Glutamatergic neuron (in vitro differentiated cells): ENCODE measurements around the gene COBLL1. TPM values are rescaled to one million over a fixed set of nuclear protein-coding genes. Genes with fewer than 3 reads are reported as not detected.

Experiments used
- DNase-seq: peaks from one replicate; pipeline ENCODE4 v3.0.0; 2022
- H3K27ac Mint-ChIP-seq: one replicate; pipeline ENCODE4 v1.8.0; 2020; ENCODE audit warnings: mild to moderate bottlenecking, mixed read lengths, inconsistent platforms; ENCODE audit not compliant: unreplicated experiment
- H3K27me3 Mint-ChIP-seq: one replicate; pipeline ENCODE4 v1.8.0; 2020; ENCODE audit warnings: mild to moderate bottlenecking, moderate library complexity, mixed read lengths, inconsistent platforms; ENCODE audit not compliant: unreplicated experiment
- H3K36me3 Mint-ChIP-seq: one replicate; pipeline ENCODE4 v1.8.0; 2020; ENCODE audit warnings: mild to moderate bottlenecking, mixed read lengths, inconsistent platforms; ENCODE audit not compliant: unreplicated experiment
- H3K4me1 Mint-ChIP-seq: one replicate; pipeline ENCODE4 v1.8.0; 2020; ENCODE audit warnings: mild to moderate bottlenecking, low read depth, mixed read lengths, inconsistent platforms; ENCODE audit not compliant: unreplicated experiment
- H3K4me3 Mint-ChIP-seq: one replicate; pipeline ENCODE4 v1.8.0; 2020; ENCODE audit warnings: mild to moderate bottlenecking, mixed read lengths, inconsistent platforms; ENCODE audit not compliant: unreplicated experiment
- H3K9me3 Mint-ChIP-seq: one replicate; pipeline ENCODE4 v1.8.0; 2020; ENCODE audit warnings: mild to moderate bottlenecking, moderate library complexity, mixed read lengths, inconsistent platforms; ENCODE audit not compliant: unreplicated experiment
- CTCF ChIP-seq: fragments of 200-600 bp; sonication (generic); IDR thresholded peaks from one replicate; pipeline ENCODE4 v1.5.0; 2021; ENCODE audit not compliant: partially characterized antibody, unreplicated experiment
- total RNA-seq: library from RNA; stranded (reverse); fragmentation: NEBNext Ultra II Directional; extraction: Animal tissue kit (Norgen Biotek cat#: 25700); gene quantifications from one replicate; pipeline ENCODE4 v1.2.1, GENCODE V29; 2021; ENCODE audit not compliant: unreplicated experiment

Gene COBLL1
- total RNA-seq, 1 donor from 2014 or later, result 0.91 TPM

- TF ChIP-seq CTCF, result no peak
- Mint-ChIP-seq H3K9me3 (no peaks in the 10 kb centered on the region), H3K4me1 (no peaks in the 10 kb centered on the region), H3K36me3 (no peaks in the 10 kb centered on the region), H3K4me3 (no peak overlapping the region), H3K27me3 (no peaks in the 10 kb centered on the region), H3K27ac (no peak overlapping the region)
- no peak for DNase-seq
Measured at GRCh38 chr2:164808776-164809175, 32.8 kb downstream of the COBLL1 start.

- Mint-ChIP-seq H3K27ac (no peak overlapping the region), H3K36me3 (no peaks in the 10 kb centered on the region), H3K4me1 (no peaks in the 10 kb centered on the region), H3K9me3 (no peaks in the 10 kb centered on the region), H3K27me3 (no peaks in the 10 kb centered on the region), H3K4me3 (no peak overlapping the region)
- DNase-seq, result no peak
- TF ChIP-seq CTCF, result no peak
Measured at GRCh38 chr2:164803776-164804466, 37.7 kb downstream of the COBLL1 start.

GRCh38 chr2:164802095-164802707, 39.4 kb downstream of the COBLL1 start:
- no peak for DNase-seq
- H3K4me3 Mint-ChIP-seq, result no peak overlapping the region
- no peaks in the 10 kb centered on the region for H3K4me1 Mint-ChIP-seq
- H3K36me3 Mint-ChIP-seq, result no peaks in the 10 kb centered on the region
- TF ChIP-seq CTCF, result no peak
- H3K27ac Mint-ChIP-seq, result no peak overlapping the region
- H3K9me3 Mint-ChIP-seq, result no peaks in the 10 kb centered on the region
- H3K27me3 Mint-ChIP-seq, result no peaks in the 10 kb centered on the region

- Mint-ChIP-seq H3K27ac (no peak overlapping the region), H3K9me3 (no peaks in the 10 kb centered on the region), H3K36me3 (no peaks in the 10 kb centered on the region), H3K4me1 (no peaks in the 10 kb centered on the region), H3K4me3 (no peak overlapping the region), H3K27me3 (no peaks in the 10 kb centered on the region)
- no peak for DNase-seq
- no peak for TF ChIP-seq CTCF
Measured at GRCh38 chr2:164800572-164800971, 41.1 kb downstream of the COBLL1 start.

GRCh38 chr2:164797627-164798026, 44.0 kb downstream of the COBLL1 start:
- Mint-ChIP-seq H3K4me1 (no peaks in the 10 kb centered on the region), H3K9me3 (no peaks in the 10 kb centered on the region), H3K36me3 (no peaks in the 10 kb centered on the region), H3K4me3 (no peak overlapping the region), H3K27ac (no peak overlapping the region), H3K27me3 (no peaks in the 10 kb centered on the region)
- no peak for TF ChIP-seq CTCF
- no peak for DNase-seq
